ENCODE data around the gene F8. TPM values are rescaled to one million over a fixed set of nuclear protein-coding genes. Genes with fewer than 3 reads are reported as not detected.

Gene F8
- total and polyA plus RNA-seq, 9 of the 15 experiments (the other 6 are each of a cell fraction or from before 2014, with no cell fraction given) = 0.41 to 3.8 (median 0.91) TPM

DNA sequence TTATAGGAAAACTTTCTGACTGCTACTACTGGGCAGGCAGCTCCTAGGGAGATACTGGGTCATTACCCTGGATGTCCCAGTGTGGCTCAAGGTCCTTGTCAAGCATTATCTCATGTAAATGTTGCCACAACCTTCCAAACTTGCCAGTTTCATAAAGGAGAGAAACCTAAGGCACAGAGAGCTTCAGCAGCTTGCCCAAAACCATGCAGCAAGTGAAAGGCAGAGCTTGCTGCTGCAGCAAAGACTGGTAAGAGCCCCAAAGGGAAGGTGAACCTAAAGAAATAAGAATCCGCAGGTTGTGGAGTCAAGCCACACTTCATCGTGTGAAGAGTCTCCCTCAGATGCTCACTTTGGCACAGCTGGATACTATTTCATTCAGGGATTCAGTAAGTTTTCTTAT lies 219.6 kb downstream of the F8 start:
- ATAC-seq (no peak), FAIRE-seq (no peak), DNase-seq (ENCODE audit: extremely low read depth in 1 of 4, low spot score in 3 of 4) (peak in 1 of 4 experiments; percentile 28)
- ChIA-PET POLR2A (interaction anchor here (0.5 to 1.4 kb wide), 3 partner anchors 39 to 303 kb away, joined by 3 to 4 read pairs (median 3); no protein-coding TSS in a partner anchor), CTCF (ENCODE audit: low intra/inter-chr PET ratio) (no interaction called here)
- Histone ChIP-seq H3K27ac (ENCODE audit: extremely low read depth, low read depth, low read length) (peak overlapping the region; percentile 100), H3K9ac (ENCODE audit: insufficient read depth in 1 of 2, low read depth in 2 of 2, low read length in 2 of 2) (peak overlapping the region; percentile 88 to 91), H3K9me1 (ENCODE audit: control insufficient read depth, insufficient read depth, low read length) (no peaks in the 10 kb centered on the region), H3K4me3 (peak overlapping the region; percentile 89), H3K4me2 (ENCODE audit: insufficient read depth, low read length) (peak overlapping the region; percentile 94), H3K79me2 (ENCODE audit: control insufficient read depth, insufficient read depth, low read length) (peaks cover 79% of the 10 kb centered on the region), H4K20me1 (replicated peaks; ENCODE audit: control insufficient read depth, insufficient read depth, low read length) (0 out of 2 replicates have a peak, but pooled peaks cover 12% of the 10 kb centered on the region), H3K4me1 (replicated peaks in 1 of 2; ENCODE audit: control insufficient read depth in 2 of 2, insufficient read depth in 2 of 2, low read length in 2 of 2) (peaks cover 12 to 23% of the 10 kb centered on the region in 2 experiments), H3K9me3 (replicated peaks; ENCODE audit: control insufficient read depth, insufficient read depth, low read depth, low read length) (0 out of 2 replicates have a peak, but pooled peaks cover 6% of the 10 kb centered on the region), H3K27me3 (ENCODE audit: control insufficient read depth in 2 of 2, insufficient read depth in 2 of 2, low read length in 2 of 2) (no peaks in the 10 kb centered on the region), H3K36me3 (ENCODE audit: control insufficient read depth, insufficient read depth, low read length) (peaks cover 48% of the 10 kb centered on the region), H2AFZ (ENCODE audit: low read depth, low read length) (no peak overlapping the region)
- in situ Hi-C loops (cut with MboI) = no loop called here
- 0% methylated on average over 2 of the region's 2 CpGs for WGBS (ENCODE audit: insufficient coverage, low coverage, missing lambda C conversion rate)
- intact Hi-C loops (cut with micrococcal nuclease) = loop anchor here (2.0 kb wide), 1 partner anchor 16 kb away; no protein-coding TSS in a partner anchor
- BruUV-seq (replicated peaks) = no TSS peak
- no peak for TF ChIP-seq HMGN3 (IDR thresholded peaks at IDR 0.05; ENCODE audit: borderline replicate concordance, extremely low read depth, insufficient read length, low read depth, low read length)
- no peak for TF ChIP-seq SMAD2 (IDR thresholded peaks at IDR 0.05; ENCODE audit: low read depth, low read length)
- peak; percentile 14 for TF ChIP-seq KDM5B (IDR thresholded peaks at IDR 0.05; ENCODE audit: insufficient replicate concordance, low read depth, low read length)
- peak; percentile 57 for TF ChIP-seq CHD1 (IDR thresholded peaks at IDR 0.05; ENCODE audit: low read length)
- TF ChIP-seq, protein P1, sequence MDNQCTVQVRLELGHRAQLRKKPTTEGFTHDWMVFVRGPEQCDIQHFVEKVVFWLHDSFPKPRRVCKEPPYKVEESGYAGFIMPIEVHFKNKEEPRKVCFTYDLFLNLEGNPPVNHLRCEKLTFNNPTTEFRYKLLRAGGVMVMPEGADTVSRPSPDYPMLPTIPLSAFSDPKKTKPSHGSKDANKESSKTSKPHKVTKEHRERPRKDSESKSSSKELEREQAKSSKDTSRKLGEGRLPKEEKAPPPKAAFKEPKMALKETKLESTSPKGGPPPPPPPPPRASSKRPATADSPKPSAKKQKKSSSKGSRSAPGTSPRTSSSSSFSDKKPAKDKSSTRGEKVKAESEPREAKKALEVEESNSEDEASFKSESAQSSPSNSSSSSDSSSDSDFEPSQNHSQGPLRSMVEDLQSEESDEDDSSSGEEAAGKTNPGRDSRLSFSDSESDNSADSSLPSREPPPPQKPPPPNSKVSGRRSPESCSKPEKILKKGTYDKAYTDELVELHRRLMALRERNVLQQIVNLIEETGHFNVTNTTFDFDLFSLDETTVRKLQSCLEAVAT (IDR thresholded peaks at IDR 0.05) = peak; percentile 40 to 58; a peak in 3 of 4 replicates
- no peak for TF ChIP-seq ELK3 (CRISPR knock-in tag; IDR thresholded peaks at IDR 0.05)
- no peak for TF ChIP-seq ZNF184 (CRISPR knock-in tag; IDR thresholded peaks at IDR 0.05)

Measured in K562 (cell line).